ENCODE data around the gene TDRD7.

TDRD7 gene

DNA sequence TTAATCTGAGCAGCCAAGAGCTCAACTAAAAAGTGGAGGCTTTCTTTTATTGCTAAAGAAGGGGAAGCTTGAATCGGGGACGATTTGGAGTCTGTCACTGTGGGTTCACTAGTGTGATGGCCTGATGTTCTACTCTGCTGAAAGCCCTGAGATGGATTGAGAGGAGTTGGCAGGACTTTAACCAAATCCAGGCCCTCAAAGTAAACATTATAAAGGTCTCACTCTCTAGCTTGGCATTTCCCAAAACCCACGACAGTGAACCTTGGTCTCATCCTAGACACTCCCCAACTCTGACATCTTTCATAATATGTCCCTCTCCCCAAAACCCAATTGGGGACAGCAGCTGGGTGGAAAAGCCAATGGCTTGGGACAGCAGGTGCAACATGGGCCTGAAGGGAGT, 122.3 kb downstream of the TDRD7 start:
- DNase-seq: no peak

DNA sequence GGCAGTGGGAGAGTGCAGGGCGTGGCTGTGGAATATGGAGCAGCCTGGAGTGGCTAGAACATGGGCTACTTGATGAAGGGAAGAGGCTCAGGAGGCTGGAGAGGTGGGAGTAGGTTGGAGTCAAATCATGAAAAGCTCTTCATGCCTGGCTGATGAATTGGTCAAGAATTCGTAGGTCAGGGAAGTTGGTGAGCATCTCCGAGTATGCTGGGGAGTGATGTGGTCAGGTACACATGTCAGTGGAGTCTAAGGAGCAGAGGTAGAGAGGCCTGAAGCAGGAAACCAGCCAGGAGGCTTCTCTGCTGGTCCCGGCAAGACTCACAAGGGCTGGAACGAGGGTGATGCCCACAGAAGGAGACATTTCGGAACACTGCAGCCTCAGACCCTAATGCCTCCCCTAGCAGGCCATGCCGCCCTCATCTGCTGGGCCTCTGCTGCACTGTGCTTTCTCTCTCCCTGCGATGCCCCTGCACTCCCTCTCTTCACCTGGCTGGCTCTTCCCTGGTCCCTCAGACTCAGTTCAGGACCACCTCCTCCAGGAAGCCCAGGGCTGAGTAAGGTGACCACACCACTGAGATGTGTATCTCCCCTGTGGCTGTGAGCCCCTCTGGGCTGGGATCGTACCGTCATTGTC, 123.2 kb downstream of the TDRD7 start:
- no peak for DNase-seq

DNA sequence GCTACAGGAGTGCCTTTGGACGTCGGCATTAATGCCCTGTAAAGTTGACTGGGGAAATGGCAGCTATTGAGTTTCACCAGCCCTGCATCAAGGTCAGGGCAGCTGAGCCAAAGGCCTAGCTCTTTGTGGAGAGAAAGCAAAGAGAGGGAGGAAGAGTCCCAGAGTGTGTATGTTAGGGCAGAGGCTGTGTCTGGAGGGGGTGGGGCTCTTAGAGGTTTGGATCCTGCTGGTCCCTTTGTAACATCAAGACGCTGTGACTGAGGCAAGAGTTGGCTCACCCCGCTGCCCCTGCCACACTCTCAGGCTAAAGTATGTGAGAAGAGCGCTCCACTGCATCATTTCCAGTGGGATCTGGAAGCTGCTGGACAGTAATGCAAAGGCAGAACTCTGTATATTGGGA, 123.9 kb downstream of the TDRD7 start:
- no peak for DNase-seq

DNA sequence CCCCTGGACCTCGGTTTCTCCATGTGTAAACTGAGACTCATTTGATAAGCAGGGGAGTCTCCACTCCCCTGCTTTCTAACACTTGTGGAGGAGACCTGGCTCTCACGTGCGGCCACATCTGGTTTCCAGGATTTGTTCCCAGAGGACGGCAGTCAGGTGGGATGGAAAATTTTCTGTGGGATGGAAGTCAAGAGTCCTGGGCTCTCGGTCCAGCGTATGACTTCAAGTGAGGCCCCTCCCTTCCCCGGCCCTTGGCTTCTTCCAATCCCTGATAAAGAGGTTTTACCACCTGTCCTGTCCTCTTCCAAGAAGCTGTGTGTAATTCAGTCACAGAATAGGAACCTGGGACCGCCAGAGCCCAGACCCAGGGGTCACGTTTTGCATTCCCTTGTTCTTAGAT, 124.6 kb downstream of the TDRD7 start:
- no peak for DNase-seq

DNA sequence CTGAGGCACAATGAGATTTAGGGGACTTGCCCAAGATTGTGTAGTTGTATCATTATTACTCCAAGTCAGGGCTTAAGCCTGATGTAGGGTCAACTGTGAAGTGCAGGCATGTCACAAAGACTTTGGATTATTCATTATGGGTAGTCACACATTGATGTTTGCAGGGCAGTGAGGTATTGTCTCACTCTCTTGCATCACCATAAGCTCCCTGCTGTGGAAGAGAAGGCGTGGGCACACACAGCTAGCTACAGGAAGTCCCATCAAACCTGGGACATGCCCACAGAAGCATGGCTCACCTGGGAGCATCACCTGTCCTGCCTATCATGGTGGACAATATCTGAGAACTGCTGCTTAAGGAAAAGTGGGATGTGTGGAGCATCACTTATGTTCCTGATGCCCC, 131.7 kb downstream of the TDRD7 start:
- DNase-seq: no peak

DNA sequence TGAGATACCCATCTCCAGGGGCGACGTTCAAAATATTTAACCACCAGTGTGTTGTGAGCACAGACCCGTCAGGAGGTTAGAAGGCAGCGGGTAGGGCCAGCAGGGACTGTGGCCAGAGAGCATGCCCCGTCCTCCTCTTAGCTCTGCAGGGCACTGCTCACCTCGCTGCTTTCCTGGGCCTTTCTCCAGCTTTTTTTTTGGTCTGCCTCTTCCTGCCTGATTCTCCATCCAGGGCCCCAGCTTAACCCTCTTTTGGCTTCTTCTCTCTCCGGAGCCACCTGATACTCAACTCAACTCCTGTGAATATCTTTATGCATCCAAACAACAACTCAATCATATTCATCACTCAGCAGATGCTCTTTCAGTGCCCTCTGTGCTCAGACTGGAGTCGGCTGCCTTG, 133.6 kb downstream of the TDRD7 start:
- DNase-seq: no peak
